Astrocyte (in vitro differentiated cells and primary cell): ENCODE data around the gene EFTUD2. TPM values are rescaled to one million over a fixed set of nuclear protein-coding genes. Genes with fewer than 3 reads are reported as not detected.

Experiments
- DNase-seq: peaks from one replicate; pipeline ENCODE4 v3.0.0-alpha.2; 2010; ENCODE audit warnings: low read depth
- FAIRE-seq: peaks from 2 replicates; lab custom pipeline; 2011; peaks lifted over from hg19 to GRCh38; lab: Jason Lieb, UNC
- H2AFZ ChIP-seq: 2 replicates; pipeline ENCODE4 v1.6.0; 2012; ENCODE audit warnings: low read depth, low read length, inconsistent platforms
- H3K27ac ChIP-seq: 2 replicates; pipeline ENCODE4 v1.5.1; 2011; ENCODE audit warnings: low read depth, low read length, inconsistent platforms
- H3K27me3 ChIP-seq: 2 replicates; pipeline ENCODE4 v1.6.0; 2011; ENCODE audit warnings: low read length, inconsistent platforms; ENCODE audit not compliant: insufficient read depth
- H3K36me3 ChIP-seq: 2 replicates; pipeline ENCODE4 v1.5.1; 2011; ENCODE audit warnings: low read length, inconsistent platforms; ENCODE audit not compliant: insufficient read depth
- H3K4me1 ChIP-seq: 2 replicates; pipeline ENCODE4 v1.5.1; 2011; ENCODE audit warnings: low read length, inconsistent platforms; ENCODE audit not compliant: insufficient read depth
- H3K4me2 ChIP-seq: 2 replicates; pipeline ENCODE4 v1.6.0; 2012; ENCODE audit warnings: low read length, inconsistent platforms
- H3K4me3 ChIP-seq: 2 replicates; pipeline ENCODE4 v1.5.1; 2011; ENCODE audit warnings: low read depth, mild to moderate bottlenecking, low read length, inconsistent platforms; ENCODE audit not compliant: insufficient read depth
- H3K79me2 ChIP-seq: 2 replicates; pipeline ENCODE4 v1.6.0; 2012; ENCODE audit warnings: mild to moderate bottlenecking, low read length, inconsistent platforms; ENCODE audit not compliant: insufficient read depth
- H3K9ac ChIP-seq: 2 replicates; pipeline ENCODE4 v1.6.0; 2012; ENCODE audit warnings: mild to moderate bottlenecking, low read length, inconsistent platforms
- H3K9me3 ChIP-seq: 2 replicates; pipeline ENCODE4 v1.5.1; 2012; ENCODE audit warnings: low read depth, mild to moderate bottlenecking, low read length, inconsistent platforms; ENCODE audit not compliant: insufficient read depth
- H4K20me1 ChIP-seq: 2 replicates; pipeline ENCODE4 v1.6.0; 2012; ENCODE audit warnings: low read length, inconsistent platforms; ENCODE audit not compliant: insufficient read depth
- H3K27ac Mint-ChIP-seq: one replicate; pipeline ENCODE4 v1.8.0; 2021; ENCODE audit warnings: mild to moderate bottlenecking, mixed read lengths; ENCODE audit not compliant: unreplicated experiment
- H3K27me3 Mint-ChIP-seq: one replicate; pipeline ENCODE4 v1.8.0; 2021; ENCODE audit warnings: low read depth, mixed read lengths; ENCODE audit not compliant: unreplicated experiment
- H3K36me3 Mint-ChIP-seq: one replicate; pipeline ENCODE4 v1.8.0; 2021; ENCODE audit warnings: low read depth, mixed read lengths; ENCODE audit not compliant: unreplicated experiment
- H3K4me1 Mint-ChIP-seq: one replicate; pipeline ENCODE4 v1.8.0; 2021; ENCODE audit warnings: low read depth, mixed read lengths; ENCODE audit not compliant: unreplicated experiment
- H3K4me3 Mint-ChIP-seq: one replicate; pipeline ENCODE4 v1.8.0; 2021; ENCODE audit warnings: mild to moderate bottlenecking, moderate library complexity, mixed read lengths; ENCODE audit not compliant: unreplicated experiment
- H3K9me3 Mint-ChIP-seq: one replicate; pipeline ENCODE4 v1.8.0; 2021; ENCODE audit warnings: mild to moderate bottlenecking, mixed read lengths; ENCODE audit not compliant: unreplicated experiment
- EZH2 ChIP-seq: IDR thresholded peaks from 2 replicates; pipeline ENCODE4 v1.6.1; 2012; ENCODE audit warnings: mild to moderate bottlenecking, low read length, inconsistent platforms; ENCODE audit not compliant: insufficient read depth
- total RNA-seq: library from RNA; stranded (reverse); gene quantifications from 2 replicates; pipeline ENCODE4 v1.2.1, GENCODE V29; 2021
- TF ChIP-seq, protein P1 (sequence below): IDR thresholded peaks from 2 replicates; pipeline ENCODE4 v1.5.1; 2011; ENCODE audit warnings: low read depth, mild to moderate bottlenecking, inconsistent platforms, low read length, moderate library complexity; ENCODE audit not compliant: insufficient read depth

EFTUD2 gene
- total RNA-seq, 1 donor from 2014 or later, result 129 TPM

DNA sequence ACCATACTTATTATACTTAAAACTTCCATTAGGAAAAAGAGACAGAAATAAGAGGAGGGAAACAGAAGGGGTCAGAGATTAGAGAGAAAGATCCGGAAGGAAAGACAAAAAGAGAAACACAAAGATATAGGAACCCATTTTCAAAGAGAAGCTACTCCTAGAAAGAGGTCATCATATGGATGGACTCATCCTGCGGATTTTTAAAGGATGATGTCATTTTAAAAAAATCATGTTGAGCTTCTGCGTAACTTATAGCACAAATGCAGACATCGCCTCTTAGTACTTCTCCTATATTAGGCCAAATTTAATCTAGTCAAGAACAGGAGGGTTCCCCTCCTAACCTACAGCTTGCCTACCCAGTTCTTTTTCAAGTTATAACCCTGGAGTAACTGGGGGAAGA, 18.1 kb downstream of the EFTUD2 start:
- DNase-seq (no peak), FAIRE-seq (no peak)
- Histone ChIP-seq H3K79me2 (no peaks in the 10 kb centered on the region), H3K27ac (no peak overlapping the region), H3K9ac (no peak overlapping the region), H3K4me2 (no peak overlapping the region), H3K4me3 (no peak overlapping the region), H3K4me1 (no peaks in the 10 kb centered on the region), H3K9me3 (no peaks in the 10 kb centered on the region), H3K36me3 (peaks cover 50% of the 10 kb centered on the region), H2AFZ (no peak overlapping the region), H3K27me3 (no peaks in the 10 kb centered on the region), H4K20me1 (peaks cover 22% of the 10 kb centered on the region)
- Mint-ChIP-seq H3K9me3 (no peaks in the 10 kb centered on the region), H3K27me3 (no peaks in the 10 kb centered on the region), H3K4me3 (no peak overlapping the region), H3K36me3 (peaks cover 23% of the 10 kb centered on the region), H3K4me1 (peaks cover 2% of the 10 kb centered on the region), H3K27ac (no peak overlapping the region)
- TF ChIP-seq, protein P1, sequence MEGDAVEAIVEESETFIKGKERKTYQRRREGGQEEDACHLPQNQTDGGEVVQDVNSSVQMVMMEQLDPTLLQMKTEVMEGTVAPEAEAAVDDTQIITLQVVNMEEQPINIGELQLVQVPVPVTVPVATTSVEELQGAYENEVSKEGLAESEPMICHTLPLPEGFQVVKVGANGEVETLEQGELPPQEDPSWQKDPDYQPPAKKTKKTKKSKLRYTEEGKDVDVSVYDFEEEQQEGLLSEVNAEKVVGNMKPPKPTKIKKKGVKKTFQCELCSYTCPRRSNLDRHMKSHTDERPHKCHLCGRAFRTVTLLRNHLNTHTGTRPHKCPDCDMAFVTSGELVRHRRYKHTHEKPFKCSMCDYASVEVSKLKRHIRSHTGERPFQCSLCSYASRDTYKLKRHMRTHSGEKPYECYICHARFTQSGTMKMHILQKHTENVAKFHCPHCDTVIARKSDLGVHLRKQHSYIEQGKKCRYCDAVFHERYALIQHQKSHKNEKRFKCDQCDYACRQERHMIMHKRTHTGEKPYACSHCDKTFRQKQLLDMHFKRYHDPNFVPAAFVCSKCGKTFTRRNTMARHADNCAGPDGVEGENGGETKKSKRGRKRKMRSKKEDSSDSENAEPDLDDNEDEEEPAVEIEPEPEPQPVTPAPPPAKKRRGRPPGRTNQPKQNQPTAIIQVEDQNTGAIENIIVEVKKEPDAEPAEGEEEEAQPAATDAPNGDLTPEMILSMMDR, result no peak
- TF ChIP-seq EZH2, result no peak

DNA sequence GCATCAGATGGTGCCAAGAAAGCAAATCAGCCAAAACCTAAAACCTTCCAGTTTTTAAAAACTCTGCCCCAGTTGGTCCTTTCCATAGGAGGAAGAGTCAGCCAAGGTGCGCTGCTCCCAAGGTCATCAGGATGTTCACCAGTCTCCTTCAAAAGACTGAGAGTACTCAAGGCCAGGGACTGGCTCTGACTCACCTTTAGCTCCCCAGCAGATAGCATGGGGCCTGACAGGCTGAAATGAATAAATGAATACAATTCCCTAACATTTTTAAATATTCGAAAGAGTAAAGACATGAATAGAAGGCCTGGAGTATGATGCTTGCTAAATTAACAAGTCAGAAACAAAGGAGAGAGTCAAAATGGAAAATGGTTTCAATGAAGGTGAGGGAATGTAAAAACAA, 19.2 kb downstream of the EFTUD2 start:
- no peak for TF ChIP-seq EZH2
- TF ChIP-seq, protein P1, result no peak
- Histone ChIP-seq H3K9ac (no peak overlapping the region), H3K36me3 (peaks cover 57% of the 10 kb centered on the region), H3K27ac (no peak overlapping the region), H3K4me2 (no peak overlapping the region), H3K27me3 (no peaks in the 10 kb centered on the region), H2AFZ (no peak overlapping the region), H3K79me2 (no peaks in the 10 kb centered on the region), H3K4me3 (no peak overlapping the region), H3K4me1 (no peaks in the 10 kb centered on the region), H3K9me3 (no peaks in the 10 kb centered on the region), H4K20me1 (peaks cover 27% of the 10 kb centered on the region)
- FAIRE-seq, result no peak
- Mint-ChIP-seq H3K27me3 (no peaks in the 10 kb centered on the region), H3K36me3 (peaks cover 26% of the 10 kb centered on the region), H3K9me3 (no peaks in the 10 kb centered on the region), H3K27ac (no peak overlapping the region), H3K4me1 (peaks cover 2% of the 10 kb centered on the region), H3K4me3 (no peak overlapping the region)
- DNase-seq, result no peak

DNA sequence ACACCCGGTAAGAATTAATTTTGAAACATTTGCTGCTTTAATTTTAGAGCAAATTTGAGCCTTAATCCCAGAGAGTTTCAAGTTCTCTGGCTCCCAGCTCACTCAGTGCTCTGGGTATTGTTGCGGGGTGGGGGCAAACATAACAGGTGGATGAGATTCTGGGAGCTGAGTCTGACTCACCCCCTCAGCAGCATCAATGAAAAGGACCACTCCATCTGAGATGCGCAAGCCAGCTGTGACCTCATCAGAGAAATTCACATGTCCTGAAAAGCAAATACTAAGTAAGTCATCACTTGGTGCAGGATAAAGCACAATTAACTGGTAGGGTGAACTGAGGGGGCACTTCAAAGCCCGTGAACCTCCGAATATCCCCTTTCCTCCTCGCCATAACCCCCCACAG, 19.9 kb downstream of the EFTUD2 start:
- TF ChIP-seq, protein P1, result no peak
- TF ChIP-seq EZH2, result no peak
- no peak overlapping the region for H3K27ac ChIP-seq
- Mint-ChIP-seq H3K36me3 (peaks cover 23% of the 10 kb centered on the region), H3K27ac (no peak overlapping the region), H3K4me3 (no peak overlapping the region), H3K9me3 (no peaks in the 10 kb centered on the region), H3K27me3 (no peaks in the 10 kb centered on the region), H3K4me1 (peaks cover 2% of the 10 kb centered on the region)
- no peak overlapping the region for H2AFZ ChIP-seq
- FAIRE-seq, result no peak
- no peaks in the 10 kb centered on the region for H3K9me3 ChIP-seq
- H3K4me3 ChIP-seq, result no peak overlapping the region
- no peak for DNase-seq
- no peak overlapping the region for H3K4me2 ChIP-seq
- no peaks in the 10 kb centered on the region for H3K79me2 ChIP-seq
- peaks cover 22% of the 10 kb centered on the region for H4K20me1 ChIP-seq
- peaks cover 59% of the 10 kb centered on the region for H3K36me3 ChIP-seq
- no peaks in the 10 kb centered on the region for H3K4me1 ChIP-seq
- no peak overlapping the region for H3K9ac ChIP-seq
- H3K27me3 ChIP-seq, result no peaks in the 10 kb centered on the region
